ENCODE measurements around the gene PEAK3.

PEAK3 gene

DNA sequence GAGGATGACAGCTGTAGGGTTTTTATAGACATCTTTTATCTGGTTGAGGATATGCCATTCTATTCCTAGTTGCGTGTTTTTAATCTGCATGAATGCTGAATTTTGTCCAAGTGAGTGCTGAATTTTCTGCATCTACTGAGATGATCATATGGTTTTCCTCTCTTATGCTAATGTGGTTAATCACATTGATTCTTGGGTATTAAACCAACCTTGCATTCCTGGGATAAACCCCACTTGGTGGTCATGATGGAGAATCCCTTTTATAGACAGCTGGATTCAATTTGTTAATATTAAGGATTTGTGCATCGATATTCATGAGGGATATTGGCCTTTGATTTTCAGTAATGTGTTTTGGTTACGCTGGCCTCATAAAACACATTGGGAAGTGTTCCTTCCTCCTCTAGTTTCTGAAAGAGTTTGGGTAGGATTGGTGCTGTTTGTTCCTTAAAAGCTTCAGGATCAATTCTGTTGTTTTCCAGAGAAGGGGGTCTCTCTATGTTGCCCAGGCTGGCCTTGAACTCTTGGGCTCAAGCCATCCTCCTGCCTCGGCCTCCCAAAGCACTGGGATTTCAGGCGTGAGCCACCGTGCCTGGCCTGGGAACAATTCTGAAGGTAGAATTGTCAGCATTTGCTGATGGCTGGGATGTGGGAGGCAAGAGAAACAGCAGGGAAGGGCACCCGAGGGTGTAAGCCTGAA, 33.3 kb upstream of the PEAK3 start:
- DNase-seq = no peak

DNA sequence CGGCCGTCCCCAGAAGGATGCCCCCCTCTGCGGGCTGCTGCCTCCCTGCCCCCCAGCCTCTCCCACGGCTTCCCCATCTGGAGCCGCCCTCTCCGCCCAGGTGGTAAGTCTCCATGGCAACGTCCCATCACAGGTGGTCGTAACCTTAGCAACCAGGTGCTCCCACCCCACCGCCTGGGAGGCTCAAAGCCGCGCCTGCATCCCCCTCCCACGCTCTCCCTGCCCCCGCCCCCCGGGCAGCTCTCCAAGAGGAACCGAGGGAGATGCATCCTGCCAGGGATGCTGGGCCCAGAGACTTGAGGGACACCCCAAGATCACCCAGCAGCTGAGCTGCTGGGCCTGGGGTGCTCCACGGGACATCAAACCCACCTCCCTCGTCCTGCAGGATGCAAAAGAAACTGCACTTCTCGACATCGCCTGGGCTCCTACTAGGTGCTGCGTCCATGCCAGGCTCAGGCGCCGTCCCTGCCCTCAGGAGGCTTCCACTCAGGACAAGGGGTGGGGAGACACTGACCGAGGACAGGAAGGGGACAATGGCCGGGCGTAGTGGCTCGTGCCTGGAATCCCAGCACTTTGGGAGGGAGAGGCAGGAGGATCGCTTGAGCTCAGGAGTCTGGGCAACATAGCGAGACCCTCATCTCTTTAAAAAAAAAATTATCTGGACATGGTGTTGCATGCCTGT, 31.0 kb upstream of the PEAK3 start:
- DNase-seq = no peak

DNA sequence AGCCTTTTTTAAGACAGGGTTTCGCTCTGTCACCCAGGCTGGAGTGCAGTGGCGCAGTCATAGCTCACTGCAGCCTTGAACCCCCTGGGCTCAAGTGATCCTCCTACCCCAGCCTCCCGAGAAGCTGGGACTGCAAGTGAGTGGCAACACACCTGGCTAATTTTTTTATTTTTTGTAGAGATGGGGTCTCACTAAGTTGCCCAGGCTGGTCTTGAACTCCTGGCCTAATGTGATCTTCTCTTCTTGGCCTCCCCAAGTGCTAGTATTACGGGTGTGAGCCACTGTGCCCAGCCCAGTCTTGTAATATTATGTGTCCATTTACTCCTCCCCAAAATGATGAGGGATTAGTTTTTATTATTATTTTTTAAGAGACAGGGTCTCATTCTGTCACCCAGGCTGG, 29.1 kb upstream of the PEAK3 start:
- DNase-seq = no peak

DNA sequence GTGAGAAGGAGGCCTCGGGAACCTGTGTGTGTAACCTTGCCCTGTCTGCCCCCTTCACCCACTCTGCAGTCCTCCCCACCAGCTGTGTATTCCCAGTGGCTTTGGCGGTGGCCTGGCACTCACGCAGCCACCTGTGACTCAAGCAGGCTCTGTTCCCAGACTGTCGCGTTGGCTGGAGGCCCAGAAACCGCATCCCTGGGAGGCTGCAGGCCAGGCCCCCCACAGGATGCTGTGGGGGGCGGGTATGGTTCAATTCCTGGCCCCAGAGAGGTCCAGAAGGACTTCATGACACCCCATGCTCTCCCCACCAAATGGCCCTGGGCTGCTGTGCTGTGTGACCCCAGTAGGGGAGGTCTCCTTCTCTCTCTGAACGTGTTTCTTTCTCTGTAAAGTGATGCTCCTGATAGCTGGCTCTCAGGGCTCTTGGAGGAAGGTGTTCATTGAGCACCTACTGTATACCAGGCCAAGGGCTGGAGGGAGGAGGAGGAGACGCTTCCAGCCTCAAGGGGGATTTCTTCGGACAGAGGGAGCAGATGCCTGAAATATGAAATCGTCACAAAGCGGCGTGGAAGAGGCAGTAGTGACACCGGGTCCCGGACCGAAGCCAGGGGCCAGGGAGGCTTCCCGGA, 27.9 kb upstream of the PEAK3 start:
- DNase-seq = no peak

DNA sequence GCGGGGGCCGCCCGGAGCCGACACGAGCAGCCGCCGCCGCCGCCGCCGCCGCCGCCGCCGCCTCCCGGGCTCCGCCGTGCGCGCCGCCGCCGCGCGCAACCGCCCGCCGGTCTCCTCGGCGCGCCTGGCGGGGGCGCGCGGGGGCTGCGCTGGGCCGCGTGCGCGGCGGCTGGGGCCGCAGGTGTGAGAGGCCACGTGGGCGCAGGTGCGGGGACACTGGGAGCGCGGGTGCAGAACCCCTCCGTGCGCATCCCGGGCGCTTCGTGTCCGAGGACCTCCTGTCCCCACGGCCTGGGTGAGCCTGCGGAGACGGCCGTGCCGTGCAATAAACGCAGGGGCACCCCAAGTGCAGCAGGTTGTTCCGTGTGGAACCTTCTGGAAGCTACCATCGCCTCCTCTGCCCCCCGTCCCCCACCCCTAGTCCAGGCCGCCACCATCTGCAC, 26.2 kb upstream of the PEAK3 start, which contains the start of gene LINGO3:
TSS of gene LINGO3 (minus strand) at position 41 of the 443 bp plus-strand sequence. CDS start 16,378 bp downstream, outside the sequence.
- DNase-seq = no peak

DNA sequence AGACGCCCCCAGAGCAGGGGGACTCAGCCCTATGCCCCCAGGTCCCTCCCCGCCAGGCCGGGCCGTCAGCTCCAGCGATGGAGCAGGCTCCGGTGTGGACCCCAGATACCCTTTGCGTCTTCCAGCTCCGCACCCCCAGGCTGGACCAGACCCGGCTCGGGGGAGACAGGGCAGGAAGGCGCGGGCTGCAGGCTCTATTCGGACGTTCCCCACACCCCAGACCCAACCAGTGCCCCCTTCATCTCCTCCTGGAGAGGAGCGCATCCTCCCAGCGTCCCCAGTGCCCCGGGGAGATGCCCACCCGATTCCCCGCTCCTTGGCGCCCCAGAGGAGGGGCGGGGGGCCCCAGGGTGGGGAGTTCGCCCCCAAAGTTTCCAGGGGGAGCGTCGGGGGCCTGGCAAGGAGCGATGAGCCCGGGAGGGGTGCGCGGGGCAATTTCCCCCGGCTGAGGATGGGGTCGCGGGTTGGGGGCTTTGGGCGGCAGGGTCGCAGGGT, 25.6 kb upstream of the PEAK3 start:
- no peak for DNase-seq

DNA sequence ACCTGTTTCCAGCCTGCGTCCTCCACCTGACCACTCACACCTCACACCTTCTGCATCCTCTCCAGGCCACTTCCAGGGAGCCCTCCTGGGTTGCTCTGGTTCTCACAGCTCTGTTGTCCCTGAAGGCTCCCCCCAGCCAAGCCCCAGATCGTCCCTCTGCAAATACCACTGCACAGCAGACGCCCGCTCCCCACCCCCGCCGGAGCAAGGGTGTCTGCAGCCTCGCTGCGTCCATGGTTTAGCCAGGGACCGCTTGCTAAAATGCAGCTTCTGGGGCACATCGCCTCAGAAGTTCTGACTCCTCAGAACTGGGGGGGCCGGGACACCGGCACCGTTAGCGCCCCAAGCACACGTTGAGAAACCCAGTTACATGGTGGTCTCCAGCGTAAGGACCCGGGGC, 25.0 kb upstream of the PEAK3 start:
- DNase-seq = no peak

DNA sequence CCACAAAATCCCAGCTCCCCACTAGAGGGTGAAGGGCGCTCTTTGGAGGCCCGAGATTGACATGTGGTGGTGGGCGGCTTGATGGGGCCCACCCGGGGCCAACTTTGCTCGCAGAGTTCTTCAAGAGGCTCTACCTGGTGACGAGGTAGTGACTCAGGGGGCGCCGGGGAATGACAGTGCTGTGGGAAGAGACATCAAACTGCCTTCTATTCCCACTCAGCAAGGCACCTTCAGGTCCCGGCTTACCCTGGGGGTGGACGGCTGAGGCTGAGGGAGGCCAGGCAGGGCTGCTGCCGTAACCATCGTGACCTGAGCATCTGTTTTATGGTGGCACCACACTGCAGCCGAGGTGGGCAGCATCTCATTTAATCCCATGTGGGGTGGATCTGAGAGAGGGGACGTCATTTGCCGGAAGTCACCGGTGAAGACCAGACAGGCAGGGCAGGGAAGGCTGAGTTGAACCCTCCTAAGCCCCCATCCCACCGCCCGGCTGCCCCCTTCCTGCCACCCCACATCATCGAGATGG, 24.4 kb upstream of the PEAK3 start:
- DNase-seq = no peak

DNA sequence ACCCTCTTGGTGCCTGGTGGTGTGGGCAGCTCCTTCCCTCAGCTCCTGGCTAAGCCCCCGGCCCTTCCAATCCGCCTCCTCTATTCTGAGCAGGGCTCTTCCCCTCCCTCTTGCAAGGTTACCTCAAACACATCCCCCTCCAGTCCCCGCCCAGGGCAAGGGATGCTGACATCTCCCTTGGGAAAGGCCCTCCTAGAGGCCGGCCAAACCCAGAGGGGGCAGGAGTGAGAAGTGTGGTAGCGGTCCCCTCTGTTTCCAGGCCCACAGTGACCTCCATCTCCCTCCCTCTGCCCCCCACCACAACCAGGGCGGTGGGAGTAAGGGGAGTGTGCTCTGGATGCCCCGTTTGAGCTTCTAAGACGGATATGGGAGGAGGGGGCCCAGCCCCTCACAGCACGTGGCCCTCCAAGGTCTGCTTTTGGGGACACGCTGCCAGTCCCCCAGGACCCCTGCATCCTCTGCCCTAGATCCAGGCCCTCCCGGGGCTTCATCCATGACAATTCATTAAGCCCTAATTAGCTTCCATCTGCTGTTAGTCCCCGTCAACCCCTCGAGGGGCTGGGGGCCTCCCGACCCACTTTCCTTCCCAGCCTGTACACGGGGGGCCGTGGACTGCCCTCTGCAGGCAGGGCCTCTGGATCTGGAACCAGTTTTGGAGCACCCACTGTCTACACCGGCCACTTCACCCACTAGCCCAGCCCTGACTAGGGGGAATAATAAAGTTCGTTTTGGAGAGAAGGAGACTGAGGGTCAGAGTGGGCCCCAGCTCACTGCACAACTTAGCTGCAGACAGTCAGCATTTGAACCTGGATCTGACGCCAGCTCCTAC, 23.7 kb upstream of the PEAK3 start:
- DNase-seq = no peak

DNA sequence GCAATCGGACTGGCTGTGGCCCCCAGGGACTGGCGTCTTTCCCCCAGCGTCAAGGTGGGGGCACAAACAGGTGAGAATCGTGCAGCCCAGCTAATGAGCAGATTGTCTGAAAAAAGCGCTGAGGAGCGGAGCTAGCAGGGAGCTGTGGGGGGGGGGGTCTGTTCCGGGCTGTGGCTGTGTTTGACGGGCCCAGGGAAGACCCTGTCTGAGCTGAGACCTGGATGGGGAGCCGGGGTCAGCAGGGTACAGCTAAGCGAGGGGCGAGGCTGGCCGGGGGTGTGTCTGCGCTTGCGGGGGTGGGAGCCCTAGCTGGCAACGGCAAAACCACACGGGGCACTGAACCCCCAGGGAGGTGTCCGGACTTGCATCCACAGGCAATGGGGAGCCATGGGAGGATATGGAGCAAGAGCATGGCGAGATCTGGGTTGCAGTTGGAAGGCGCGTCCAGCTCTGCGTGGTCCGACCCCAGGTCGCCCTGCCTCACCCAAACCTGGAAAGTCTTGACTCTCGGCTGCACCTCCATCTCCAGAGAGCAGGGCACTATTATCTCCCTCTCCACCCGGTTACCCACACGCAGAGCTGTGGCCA, 21.3 kb upstream of the PEAK3 start:
- DNase-seq = no peak

DNA sequence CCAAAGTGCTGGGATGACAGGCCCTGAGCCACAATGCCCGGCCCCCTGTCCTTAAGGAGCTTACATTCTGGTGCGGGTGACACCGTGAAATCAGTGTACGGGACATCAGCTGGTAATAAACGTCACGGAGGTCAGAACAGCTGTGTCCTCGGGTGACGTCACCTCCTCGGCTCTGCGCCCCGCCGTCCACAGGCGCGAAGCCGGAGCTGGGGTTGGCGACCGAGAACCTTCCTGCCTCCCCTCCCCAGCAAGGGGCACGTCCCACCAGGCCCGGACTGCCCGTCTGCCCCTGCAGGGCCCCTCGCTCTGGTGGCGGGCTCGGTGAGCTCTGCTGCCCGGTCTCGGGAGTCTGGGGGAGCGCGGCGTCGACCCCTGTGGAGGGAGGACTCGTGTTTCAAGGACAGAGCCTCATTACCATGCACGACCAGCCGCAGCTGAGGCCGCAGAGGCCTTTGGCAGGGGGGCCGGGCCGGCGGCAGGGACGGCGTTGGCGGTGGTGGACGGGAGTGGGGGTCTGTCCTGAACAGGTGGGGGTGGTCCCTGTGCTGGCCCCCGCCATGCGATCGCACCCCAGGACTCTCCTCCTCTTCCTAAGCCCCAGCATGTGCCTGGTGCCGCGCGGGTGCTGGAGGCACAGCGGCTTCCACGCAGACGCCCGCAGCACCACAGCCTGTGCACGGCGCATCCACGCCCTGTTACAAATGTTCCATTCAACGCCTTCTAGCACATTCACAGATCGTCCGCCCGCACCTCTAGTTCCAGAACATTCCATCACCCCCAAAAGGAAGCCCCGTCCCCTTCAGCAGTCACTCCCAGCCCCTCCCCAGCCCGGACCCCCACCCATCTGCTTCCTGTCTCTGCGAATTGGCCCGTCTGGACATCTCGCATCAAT, 20.6 kb upstream of the PEAK3 start:
- DNase-seq = no peak

DNA sequence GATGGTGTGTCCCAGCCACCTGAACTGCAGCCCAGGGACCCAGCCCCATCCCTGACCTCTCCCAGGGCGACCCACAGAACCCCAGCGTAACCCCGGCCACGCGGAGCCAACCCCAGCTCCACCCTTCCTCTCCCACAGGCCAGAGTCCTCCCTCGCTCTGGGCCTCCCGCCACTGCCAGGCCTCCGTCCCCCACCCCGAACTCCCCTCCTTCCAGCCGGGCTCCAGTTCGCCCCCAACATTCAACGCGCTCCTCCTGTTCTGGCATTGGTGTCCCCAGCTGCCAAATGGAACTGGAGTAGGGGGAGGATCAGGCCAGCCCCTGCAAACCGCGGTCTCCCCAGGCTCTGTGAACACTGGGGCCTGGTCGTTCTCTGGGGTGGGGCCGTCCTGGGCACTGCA, 18.6 kb upstream of the PEAK3 start:
- no peak for DNase-seq

DNA sequence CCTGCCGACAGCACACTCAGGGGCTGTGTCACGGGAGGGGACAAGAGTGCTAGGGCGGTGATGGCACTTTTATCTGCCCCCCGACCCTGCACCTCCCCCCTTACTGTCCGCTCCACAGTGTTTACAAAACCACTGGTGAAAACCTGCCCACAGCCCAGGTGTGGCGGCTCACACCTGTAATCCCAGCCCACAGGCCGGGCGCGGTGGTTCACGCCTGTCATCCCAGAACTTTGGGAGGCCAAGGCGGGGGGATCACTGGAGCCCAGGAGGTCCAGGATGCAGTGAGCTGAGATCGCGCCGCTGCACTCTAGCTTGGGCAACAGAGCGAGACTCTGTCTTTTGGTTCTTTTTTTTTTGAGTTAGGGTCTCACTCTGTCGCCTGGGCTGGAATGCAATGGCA, 14.2 kb upstream of the PEAK3 start:
- DNase-seq = no peak

DNA sequence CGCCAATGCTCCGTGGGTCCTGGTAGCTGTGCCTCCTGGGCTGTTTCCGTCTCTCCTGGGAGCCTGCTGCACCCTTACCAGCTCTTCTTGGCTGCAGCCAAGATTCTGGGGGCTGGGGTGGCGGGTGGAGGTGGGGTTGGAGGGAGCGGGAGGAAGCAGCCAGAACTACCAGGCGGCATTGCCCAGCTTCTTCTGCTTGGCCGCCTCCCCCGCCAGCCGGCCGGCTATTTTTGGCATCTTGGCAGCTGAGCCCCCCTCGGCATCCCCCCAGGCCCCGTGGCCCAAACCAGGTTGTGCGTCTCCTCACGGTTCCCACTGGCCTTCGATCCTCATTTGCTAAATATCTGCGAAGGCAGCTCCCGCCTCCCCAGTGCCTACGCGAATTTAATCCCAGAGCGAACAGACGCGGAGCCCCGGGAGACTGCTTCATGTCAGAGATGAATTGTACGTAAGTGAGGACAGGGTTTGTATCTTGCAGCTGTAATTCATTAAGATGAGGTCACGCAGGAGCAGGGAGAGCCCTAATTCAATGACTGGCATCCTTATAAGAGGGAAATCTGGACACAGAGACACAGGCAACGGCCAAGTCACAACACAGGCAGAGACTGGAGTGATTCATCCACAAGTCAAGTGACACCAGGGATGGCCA, 12.8 kb upstream of the PEAK3 start:
- peak; percentile 60 for DNase-seq

DNA sequence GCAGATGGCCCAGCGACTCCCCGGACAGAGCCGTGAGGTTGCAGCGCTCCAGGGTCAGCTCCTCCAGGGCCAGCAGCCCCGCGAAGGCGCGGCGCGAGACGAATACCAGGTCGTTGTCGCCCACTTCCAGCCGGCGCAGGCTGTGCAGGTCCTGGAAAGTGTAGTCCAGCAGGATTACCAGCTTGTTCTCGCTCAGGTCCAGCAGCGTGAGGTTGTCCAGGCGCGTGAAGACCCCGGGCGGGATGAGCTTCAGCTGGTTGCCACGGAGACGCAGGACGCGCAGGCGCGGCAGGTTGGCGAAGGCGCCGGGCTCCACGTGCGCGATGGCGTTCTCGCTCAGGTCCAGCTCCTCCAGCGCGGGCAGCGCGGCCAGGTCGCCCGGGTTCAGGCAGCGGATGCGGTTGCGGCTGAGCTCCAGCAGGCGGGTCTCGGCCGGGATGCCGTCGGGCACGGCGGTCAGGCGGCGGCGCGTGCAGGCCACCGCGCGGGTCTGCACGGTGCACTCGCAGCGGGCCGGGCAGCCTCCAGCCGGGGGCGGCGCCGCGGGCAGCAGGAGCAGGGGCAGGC, 9.3 kb upstream of the PEAK3 start:
- no peak for DNase-seq

DNA sequence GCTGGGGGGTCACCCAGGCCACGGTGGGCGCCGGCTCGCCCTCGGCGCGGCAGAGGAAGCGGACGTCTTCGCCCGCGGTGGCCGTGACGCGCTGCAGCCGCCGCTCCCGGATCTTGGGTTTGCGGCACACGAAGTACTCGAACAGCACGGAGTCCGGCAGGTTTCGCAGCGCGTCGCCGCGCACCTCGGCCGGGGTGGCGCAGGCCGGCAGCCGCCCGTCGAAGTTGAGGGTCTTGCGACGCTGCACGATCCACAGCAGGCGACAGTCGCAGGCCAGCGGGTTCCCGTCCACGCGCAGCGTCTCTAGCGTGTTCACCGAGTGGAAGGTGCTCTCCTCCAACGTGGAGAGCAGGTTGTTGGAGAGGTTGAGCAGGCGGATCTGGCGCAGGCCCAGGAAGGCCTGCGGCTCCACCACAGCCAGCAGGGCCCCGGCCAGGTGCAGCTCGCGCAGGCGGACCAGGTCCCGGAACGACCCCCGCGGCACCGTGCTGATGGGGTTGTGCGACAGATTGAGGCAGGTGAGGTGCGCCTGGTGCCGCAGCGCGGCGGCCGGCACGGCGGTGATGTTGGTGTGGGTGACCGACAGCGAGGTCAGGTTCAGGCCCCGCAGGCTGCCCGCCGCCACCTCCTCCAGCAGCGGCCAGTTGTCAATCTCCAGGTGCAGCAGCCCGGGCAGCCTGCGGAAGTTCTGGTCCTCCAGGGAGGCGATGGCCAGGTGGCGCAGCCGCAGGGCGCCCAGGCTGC, 8.6 kb upstream of the PEAK3 start:
- DNase-seq = no peak

DNA sequence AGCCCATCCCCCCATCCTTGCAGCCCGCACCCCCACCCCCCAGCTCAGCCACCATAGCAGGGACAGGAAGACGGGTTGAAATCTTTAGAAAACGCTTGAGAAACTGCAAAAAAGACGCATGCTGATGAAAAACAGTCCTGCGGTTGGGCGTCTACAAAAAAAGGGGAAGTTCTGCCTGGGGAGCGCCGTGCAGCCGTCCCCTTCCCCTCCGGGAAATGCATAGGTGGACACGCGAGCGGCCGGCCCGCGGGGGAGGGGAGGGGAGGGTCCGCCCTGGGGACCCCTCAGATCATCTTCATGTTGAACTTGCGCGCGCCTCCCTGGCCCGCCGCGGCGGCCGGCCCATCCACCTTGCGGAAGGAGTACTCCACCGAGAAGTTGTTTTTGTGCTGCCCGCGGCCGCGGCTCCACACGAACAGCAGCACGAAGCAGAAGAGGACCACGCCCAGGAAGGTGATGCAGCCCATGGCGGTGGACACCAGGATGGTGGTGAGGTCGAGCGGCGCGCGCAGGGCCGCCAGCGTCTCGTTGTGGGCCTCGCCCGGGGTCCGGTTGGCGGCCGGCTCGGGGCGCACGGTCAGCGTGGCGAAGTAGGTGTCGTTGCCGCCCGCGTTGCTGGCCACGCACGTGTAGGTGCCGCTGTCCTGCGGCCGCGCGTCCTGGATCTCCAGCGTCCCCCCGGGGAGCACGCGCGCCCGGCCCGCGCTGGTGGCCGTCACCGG, 7.9 kb upstream of the PEAK3 start:
- DNase-seq = no peak

DNA sequence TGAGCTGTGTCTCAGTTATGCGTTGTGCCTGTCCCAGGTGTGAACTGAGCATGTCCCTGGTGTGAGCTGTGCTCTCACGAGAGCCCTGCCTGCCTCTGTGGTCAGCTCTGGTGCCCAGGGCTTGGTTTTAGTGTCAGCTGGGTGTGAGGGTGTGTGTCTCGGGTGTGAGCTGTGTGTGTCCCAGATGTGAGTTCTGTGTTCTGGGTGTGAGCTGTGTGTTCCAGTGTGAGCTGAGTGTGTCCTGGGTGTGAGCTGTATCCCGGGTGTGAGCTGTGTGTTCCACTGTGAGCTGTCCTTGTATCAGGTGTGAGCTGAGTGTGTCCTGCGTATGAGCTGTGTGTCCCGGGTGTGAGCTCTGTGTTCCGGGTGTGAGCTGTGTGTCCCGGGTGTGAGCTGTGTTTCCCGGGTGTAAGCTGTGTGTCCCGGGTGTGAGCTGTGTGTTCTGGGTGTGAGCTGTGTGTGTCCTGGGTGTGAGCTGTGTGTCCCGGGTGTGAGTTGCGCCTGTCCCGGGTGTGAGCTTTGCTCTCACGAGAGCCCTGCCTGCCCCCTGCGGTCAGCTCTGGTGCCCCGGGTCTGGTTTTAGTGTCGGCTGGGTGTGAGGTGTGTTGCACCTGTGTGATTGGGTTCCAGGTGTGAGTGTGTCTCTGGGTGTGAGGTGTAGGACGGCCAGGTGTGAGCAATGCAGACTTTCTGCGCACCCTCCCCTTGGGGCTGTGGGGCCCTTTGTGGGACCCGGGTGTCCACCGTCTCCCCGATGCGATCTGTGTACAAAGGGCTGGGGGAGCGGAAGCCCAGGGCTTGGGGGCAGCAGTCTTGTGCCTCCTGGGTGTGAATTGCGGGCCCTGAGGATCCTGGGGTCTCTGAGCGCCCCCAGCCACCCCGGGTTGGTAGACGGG, 7.1 kb upstream of the PEAK3 start:
- DNase-seq = no peak
